ENCODE data around the gene LIN7C. TPM values are rescaled to one million over a fixed set of nuclear protein-coding genes. Genes with fewer than 3 reads are reported as not detected.

LIN7C gene
- total RNA-seq, 2 donors from 2014 or later, result 18.8 to 23.7 TPM

- DNase-seq (ENCODE audit: low spot score), result no peak
These were observed 8.0 kb upstream of the LIN7C start for GRCh38 chr11:27514558-27514957.

GRCh38 chr11:27514076-27514475 lies 7.5 kb upstream of the LIN7C start:
- no peak overlapping the region for H3K4me3 ChIP-seq
- DNase-seq (ENCODE audit: low spot score), result no peak
- no peaks in the 10 kb centered on the region for H3K36me3 ChIP-seq
- no peak for TF ChIP-seq CTCF (IDR thresholded peaks at IDR 0.05)
- peak overlapping the region; percentile 41 to 81 for H3K27ac ChIP-seq
- H3K27me3 ChIP-seq, result no peaks in the 10 kb centered on the region
- no peaks in the 10 kb centered on the region for H3K9me3 ChIP-seq
- H3K4me1 ChIP-seq, result peaks cover 0 to 25% of the 10 kb centered on the region in 2 donors

More at GRCh38 chr11:27514558-27514957, 8.0 kb upstream of the LIN7C start:
- Histone ChIP-seq H3K4me3 (no peak overlapping the region), H3K9me3 (no peaks in the 10 kb centered on the region), H3K4me1 (peaks cover 0 to 25% of the 10 kb centered on the region in 2 donors), H3K27ac (peak overlapping the region; percentile 41 to 81), H3K36me3 (no peaks in the 10 kb centered on the region), H3K27me3 (no peaks in the 10 kb centered on the region)
- no peak for TF ChIP-seq CTCF (IDR thresholded peaks at IDR 0.05)

DNA sequence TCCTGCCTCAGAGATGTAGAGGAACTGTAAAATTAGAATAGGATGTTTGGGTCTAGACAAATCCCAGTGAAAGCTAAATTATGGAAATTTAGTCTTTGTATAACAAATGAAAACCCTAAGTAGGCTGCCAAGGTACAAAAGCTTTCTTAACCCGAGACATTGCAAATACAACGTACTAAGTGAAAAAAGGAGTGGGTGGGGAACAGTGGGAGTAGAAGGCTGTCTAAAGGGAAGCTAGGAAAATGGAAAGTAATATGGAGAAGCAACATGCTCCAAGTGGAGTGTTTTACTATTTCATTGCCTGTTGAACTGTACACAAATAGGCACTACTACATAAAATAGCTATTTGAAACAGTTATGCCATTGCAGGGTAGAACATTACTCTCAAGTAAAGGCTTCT lies 6.8 kb upstream of the LIN7C start:
- Histone ChIP-seq H3K9me3 (no peaks in the 10 kb centered on the region), H3K27ac (peak overlapping the region; percentile 8 to 81), H3K4me1 (peaks cover 0 to 25% of the 10 kb centered on the region in 2 donors), H3K4me3 (no peak overlapping the region), H3K36me3 (no peaks in the 10 kb centered on the region), H3K27me3 (no peaks in the 10 kb centered on the region)
- TF ChIP-seq CTCF (IDR thresholded peaks at IDR 0.05), result no peak
- DNase-seq (ENCODE audit: low spot score), result no peak

- no peak for TF ChIP-seq CTCF (IDR thresholded peaks at IDR 0.05)
- DNase-seq (ENCODE audit: low spot score), result no peak
- Histone ChIP-seq H3K9me3 (no peaks in the 10 kb centered on the region), H3K4me3 (no peak overlapping the region), H3K27ac (peak overlapping the region; percentile 52 to 81), H3K27me3 (no peaks in the 10 kb centered on the region), H3K4me1 (peaks cover 0 to 35% of the 10 kb centered on the region in 2 donors), H3K36me3 (no peaks in the 10 kb centered on the region)
These were observed 5.7 kb upstream of the LIN7C start for GRCh38 chr11:27512238-27512637.

- H3K27ac ChIP-seq, result no peak overlapping the region
- DNase-seq (ENCODE audit: low spot score), result no peak
- H3K9me3 ChIP-seq, result no peaks in the 10 kb centered on the region
- H3K4me1 ChIP-seq, result peaks cover 0 to 48% of the 10 kb centered on the region in 2 donors
- no peaks in the 10 kb centered on the region for H3K36me3 ChIP-seq
- no peak for TF ChIP-seq CTCF (IDR thresholded peaks at IDR 0.05)
- no peaks in the 10 kb centered on the region for H3K27me3 ChIP-seq
- H3K4me3 ChIP-seq, result no peak overlapping the region
These were observed 3.3 kb upstream of the LIN7C start for GRCh38 chr11:27509908-27510307.
